Activated CD8-positive, alpha-beta memory T cell treated with anti-CD3 and anti-CD28 coated beads for 48 hours (primary cell): ENCODE data around the gene TPRG1L.

Experiments
- DNase-seq, 3 experiments: peaks; one replicate each; pipeline ENCODE4 v3.0.0-alpha.2; 2020; ENCODE audit warnings: low read depth in 2 of 3, low spot score in 2 of 3

TPRG1L gene

DNA sequence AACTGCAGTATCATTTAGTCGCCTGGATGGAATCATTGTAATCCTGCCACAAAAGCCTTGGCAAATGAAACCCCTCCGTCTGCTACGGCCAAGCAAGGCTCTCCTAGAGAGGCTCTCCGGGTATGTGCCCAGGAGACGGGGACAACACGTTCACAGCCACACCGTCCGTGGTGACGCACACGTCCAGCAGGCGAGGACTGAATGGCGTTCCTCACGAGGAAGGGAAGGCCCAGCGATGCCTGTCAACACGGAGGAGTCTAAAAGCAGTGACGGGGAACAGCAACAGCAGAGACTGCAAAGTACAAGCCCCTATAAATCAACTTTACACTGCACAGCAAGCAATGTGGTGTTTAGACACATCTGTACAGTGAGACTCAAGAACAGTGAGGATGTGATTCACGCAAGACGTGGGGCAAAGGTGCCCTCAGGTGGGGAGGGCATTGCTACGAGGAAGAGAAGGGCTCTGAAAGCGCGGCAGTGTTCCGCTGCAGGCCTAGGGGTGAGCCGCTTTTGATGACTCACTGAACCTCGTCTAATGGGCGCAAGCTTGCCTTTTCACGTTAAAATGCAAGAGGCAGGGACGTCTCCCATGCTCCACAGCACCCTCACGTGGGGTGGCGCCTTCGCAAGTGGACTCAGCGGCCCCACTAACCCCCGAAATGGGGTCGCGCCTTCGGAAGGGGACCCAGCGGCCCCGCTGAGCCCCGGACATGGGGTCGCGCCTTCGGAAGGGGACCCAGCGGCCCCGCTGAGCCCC is 18.3 kb downstream of the TPRG1L start:
- DNase-seq: no peak

DNA sequence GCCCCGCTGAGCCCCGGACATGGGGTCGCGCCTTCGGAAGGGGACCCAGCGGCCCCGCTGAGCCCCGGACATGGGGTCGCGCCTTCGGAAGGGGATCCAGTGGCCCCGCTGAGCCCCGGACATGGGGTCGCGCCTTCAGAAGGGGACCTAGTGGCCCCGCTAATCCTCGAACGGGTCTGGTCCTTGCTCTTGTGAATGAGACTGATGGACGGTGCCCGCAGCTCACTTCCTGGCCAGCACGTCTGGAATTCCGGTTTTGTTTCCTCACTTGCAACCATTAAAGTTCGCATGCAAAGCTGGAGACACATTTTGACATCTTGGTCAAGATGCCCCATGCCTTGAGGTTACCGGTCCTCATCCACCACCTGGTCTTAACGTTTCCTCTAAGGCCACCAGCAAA is 19.5 kb downstream of the TPRG1L start:
- no peak for DNase-seq

DNA sequence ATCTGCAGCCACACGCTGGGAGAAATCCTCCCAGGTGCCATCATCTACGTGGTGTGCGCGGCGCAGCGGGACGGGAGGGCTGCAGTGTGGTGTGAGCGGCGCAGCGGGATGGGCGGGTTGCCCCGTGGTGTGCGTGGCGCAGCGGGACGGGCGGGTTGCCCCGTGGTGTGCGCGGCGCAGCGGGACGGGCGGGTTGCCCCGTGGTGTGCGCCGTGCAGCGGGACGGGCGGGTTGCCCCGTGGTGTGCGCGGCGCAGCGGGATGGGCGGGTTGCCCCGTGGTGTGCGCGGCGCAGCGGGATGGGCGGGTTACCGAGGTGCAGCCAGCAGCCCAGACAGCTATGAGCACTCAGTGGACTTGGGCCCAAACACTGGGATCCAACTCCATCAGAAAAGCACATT is 20.4 kb downstream of the TPRG1L start:
- DNase-seq: no peak

DNA sequence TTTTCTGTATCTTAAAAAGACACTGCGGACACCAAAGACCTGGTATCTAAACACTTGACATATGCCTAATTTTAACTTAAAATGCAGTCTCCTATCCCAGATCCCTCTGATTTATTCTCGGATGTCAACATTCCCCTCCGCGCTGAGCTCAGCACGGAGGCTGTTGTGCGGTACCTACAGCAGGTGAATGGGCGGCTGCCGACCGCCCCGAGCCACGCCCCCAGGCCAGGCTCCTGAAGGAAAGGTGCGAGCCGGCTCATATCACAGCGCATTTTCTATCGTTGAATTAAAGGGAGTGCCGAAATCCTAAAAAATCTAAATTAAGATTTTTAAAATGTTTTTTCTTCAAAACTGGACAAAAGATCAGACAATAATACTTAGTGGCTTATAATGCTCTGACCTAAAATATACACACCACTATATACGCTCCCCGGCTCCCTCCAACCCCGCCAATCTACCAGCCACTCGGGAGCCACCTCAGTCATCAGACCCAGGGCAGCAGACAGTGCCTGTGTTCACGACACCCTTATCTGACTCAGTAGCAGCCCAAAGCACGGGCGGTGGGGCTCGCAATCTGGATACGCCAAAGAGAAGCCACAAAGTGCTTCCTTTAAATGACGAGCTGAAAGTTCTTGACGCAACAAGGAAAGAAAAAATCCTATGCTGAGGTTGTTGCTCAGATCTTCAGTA is 21.0 kb downstream of the TPRG1L start:
- no peak for DNase-seq

DNA sequence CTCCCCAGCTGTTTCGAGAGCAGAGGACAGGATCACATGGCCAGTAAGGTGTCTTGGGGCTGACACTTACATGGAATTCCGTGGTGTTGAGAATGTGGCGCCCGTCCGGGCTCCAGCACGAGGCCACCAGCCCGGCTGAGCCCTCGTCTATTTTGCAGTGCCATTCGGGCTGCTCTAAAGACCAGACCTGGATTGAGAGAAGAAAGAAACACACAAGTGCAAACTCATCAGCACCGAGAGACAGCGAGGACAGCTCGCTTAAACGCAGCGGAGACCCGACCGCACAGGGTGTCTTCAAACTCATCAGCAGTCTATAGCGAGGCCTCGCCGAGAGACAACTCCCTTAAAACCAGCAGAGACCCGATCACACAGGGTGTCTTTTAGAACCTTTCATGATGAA is 21.8 kb downstream of the TPRG1L start:
- DNase-seq: no peak

DNA sequence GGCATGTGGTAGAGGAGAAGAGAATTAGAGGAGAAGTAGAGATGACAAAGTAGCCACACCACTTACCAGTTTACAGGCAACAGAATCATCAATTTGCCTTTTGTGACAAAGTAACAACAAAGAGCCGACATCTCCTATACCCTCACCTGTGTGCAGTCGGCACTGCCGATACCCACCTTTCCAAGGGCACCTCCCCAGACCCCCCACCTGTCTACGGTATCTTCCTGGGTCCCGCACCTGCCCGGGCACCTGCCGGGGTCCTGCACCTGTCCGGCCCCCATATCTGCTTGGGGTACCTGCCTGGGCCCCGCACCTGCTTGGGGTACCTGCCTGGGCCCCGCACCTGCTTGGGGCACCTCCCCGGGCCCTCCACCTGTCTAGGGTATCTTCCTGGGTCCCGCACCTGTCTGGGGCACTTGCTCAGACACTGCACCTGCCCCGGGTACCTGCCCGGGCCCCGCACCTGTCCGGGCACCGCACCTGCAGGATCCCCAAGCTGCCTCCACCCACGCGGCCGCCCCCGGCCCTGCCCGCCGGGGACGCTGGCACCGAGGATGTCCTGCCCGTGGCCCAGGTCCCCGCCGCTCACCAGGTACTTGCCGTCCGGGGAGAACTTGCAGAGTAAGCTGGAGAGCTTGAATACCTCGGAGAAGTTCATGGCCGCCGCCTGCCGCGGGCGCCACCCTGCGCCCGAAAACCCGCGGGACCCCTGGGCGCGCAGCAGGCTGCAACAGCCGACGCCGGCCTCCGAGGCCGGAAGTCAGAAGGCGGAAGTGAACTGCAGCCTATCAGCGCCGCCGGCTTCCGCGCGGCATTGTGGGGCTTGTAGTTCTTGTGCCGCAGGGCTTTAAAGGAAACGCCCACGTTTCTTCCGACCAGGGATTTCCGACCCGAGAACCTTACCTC is 24.8 kb downstream of the TPRG1L start, which contains the start of gene WRAP73:
Gene WRAP73, minus strand, starts transcription at position 762 of the 906 bp plus-strand sequence. Its CDS starts 104 bp downstream, at position 658.
- peak; percentile 68 to 72 (median 72) for DNase-seq

DNA sequence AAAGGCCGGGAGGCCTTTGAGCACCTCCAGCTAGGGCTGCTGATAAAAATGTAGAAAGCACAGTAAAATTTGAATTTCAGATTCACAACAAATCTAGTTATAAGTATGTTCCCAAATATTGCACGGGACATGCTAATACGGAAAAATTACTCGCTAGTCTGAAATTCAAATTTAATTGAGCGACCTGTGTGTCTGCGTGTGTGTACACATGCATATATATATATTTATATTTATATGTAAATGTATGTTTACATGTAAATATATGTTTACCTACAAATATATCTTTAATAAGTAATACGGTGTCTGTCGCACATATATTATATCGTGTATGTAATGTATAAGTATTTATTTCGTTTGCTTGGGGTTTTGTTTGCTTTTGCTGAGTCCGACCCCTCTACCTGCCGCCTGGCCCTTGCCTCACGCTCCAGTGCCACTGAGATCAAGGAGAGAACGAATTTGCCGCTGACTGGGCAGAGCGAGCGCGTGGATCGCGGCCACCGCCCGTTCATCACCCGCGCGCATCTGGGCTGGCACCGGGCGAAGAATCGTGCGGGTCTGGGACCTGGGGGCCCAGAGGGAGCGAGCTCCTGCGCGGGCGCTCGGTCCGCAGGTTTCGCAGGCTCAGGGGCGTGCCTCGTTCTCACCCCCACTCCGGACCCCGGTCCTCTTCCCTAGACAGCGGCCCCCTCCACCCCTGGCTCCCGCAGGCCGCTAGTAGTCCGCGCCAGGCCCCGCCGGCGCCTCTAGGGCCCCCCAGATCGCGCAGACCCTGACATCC is 25.6 kb downstream of the TPRG1L start:
- DNase-seq: no peak

DNA sequence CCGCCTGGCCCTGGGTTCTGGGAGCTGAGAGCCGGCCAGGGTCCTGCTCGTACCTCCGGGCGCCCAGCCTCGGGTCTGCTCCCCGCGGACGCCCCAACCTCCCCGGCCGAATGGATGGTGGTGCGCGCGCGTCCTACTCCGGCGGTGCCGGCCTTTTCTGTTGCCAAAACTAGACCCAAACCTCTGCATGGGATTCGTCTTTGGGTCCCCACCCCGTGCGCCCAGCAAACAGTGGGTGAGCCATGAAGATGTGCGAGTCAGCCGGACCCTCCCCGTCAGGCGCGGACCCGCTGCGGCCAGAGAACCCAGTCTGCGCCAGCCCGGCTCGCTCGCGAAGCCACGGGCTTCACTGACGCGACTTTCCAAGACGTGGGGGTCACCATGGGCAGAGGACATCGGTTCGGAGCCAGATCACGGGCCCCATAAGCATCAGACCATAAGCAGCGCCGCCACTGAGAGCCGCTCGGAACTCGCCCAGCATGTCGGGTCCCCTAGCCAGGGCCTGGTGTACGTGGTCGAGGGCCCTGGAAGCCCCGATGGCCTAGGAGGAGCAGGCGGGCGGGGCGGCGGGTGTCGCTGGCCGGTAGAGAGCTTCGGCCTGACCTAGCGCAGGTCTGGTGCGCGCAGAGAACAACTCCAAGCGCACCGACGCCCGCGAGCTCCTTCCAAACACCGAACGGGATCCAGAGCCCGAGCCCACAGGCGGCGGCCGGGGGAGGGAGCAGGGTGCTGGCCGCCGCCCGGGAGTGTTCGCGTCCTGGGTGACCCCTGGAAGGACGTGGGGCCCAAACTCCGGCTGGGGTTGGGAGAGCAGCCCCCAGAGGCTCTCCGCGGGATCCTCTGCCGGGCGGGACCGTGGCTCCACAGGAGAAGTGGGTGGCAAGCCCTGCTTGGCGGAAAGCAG is 26.5 kb downstream of the TPRG1L start:
- no peak for DNase-seq

DNA sequence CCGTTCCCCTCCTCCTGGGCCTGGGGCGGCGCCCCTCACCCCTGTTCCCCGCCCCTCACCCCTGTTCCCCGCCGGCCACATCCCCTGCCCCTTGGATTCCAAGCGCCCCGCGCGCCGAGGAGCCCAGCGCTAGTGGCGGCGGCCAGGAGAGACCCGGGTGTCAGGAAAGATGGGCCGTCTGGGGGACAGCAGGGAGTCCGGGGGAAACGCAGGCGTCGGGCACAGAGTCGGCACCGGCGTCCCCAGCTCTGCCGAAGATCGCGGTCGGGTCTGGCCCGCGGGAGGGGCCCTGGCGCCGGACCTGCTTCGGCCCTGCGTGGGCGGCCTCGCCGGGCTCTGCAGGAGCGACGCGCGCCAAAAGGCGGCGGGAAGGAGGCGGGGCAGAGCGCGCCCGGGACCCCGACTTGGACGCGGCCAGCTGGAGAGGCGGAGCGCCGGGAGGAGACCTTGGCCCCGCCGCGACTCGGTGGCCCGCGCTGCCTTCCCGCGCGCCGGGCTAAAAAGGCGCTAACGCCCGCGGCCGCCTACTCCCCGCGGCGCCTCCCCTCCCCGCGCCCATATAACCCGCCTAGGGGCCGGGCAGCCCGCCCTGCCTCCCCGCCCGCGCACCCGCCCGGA is 27.2 kb downstream of the TPRG1L start, which contains the start of gene TP73:
Gene TP73, plus strand, starts transcription at position 587 of the 618 bp plus-strand sequence. CDS start 29,850 bp downstream, outside the sequence.
- no peak for DNase-seq

DNA sequence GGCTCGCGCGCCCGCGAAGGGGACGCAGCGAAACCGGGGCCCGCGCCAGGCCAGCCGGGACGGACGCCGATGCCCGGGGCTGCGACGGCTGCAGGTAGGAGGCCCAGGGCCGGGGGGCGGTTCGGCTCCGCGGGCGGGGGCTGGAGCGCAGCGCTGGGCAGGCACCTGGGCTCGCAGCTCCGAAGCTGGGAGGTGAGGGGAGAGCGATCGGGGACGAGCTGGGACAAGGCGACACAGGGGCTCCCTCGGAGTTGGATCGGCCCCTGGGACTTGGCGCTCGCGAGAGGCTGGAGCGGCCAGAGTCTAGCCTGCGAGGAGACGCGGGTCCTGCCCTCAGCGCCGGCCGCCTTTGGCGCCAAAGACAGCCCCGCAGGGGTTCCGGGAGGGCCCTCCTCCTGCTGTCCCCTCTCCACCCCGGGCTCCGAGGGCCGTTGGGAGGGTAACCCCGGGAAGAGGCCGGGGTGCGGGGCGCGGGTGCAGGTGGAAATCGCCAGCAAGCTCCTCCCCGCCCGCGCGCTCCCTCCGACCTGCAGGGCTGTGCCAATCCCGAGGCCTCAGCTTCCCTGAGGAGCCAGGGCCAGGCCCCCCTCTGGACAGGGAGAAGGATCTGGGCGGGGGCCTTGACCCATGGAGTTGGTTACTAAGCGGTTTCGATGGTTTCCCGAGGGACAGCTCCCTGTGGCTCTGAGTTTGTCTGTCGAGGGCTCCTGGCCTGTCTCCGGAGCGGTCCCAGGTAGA is 27.9 kb downstream of the TPRG1L start:
- no peak for DNase-seq

DNA sequence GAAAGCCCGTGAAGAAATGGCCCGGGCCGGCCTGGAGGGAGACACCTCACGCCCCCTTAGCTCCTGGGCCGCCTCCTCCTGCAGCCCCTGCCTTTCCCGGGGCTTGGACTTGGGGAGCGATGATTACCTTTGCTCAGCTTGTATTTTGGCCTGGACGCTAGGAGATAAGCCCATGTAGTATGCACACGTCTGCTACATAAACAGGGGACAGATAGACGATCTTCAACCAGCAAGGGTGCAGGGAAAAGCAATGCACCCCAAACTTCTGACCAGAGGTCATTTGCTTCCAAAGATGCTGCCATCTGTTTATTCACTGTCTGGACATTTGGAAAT is 28.4 kb downstream of the TPRG1L start:
- DNase-seq: no peak

DNA sequence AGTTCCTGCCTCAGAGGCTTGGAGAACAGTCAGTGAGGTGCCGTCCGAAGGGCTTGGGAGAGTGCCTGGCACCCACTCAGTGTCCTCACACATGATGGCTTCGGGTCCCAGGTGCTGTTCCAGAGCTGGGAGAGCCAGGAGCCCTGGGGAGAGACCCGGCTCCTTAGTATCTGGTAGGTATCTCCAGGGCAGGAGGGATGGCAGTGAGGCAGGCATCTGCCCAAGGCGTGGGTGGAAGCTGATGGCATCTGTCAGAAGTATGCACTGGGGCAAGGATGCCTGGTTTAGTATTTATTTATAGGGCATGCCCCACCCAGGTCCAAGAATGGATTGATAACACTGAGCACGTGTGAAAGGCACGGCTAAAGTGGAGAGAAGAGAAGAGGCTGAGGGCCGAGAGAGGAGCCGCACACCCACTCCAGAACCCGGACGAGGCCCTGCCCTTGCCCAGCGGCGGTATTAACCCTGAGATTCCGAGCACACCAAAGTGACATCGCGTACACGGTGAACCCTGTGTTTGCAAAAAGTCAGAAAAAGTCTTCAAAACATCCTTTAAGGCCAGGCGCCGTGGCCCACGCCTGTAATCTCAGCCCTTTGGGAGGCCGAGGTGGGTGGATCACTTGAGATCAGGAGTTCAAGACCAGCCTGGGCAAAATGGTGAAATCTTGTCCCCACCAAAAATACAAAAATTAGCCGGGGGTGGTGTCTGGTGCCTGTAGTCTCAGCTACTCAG is 29.9 kb downstream of the TPRG1L start:
- no peak for DNase-seq

DNA sequence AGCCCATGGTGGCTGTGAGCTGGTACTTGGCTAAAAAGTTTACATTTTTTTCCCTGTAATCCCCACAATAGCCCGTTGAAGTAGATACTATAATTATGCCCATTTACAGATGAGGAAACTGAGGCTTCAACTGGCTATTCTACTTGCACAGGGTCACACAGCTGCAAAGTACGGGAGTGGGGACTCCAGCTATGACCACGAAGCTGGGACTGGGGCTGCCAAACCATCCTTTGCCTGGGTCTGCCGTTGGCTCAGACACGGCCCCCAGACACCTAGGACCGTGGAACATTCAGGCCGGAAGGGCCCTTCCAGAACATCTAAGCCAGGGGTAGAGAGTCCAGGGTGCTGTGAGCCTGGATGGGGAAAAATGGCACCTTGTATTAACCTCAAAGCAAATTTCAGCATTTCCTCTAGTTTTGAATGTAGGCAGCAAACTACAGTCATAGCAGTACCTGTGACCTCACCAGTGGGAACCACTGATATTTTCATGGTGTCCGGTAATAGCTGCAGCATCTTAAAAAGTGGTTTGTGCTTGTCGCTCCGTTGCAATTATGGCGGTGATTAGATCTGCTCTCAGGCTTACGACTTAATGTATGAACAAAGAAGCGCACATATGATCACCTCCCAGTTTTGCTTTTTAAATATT is 31.8 kb downstream of the TPRG1L start:
- DNase-seq: no peak

DNA sequence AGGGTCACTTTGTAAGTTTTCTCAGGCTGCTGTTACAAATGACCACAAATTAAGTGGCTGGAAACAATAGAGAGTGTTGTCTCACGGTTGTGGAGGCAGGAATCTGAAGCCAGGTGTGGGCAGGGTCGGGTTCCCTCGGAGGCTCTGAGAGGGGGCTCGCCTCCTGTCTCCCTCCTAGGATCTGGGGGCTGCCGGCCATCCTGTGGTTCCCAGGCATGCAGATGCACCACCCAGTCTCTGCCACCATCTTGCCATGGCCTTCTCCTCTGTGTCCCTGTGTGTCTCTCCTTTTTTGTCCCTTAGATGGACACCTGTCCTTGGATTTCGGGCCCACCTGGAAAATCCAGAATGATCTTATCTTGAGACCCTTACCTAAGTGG is 32.3 kb downstream of the TPRG1L start:
- DNase-seq: no peak

DNA sequence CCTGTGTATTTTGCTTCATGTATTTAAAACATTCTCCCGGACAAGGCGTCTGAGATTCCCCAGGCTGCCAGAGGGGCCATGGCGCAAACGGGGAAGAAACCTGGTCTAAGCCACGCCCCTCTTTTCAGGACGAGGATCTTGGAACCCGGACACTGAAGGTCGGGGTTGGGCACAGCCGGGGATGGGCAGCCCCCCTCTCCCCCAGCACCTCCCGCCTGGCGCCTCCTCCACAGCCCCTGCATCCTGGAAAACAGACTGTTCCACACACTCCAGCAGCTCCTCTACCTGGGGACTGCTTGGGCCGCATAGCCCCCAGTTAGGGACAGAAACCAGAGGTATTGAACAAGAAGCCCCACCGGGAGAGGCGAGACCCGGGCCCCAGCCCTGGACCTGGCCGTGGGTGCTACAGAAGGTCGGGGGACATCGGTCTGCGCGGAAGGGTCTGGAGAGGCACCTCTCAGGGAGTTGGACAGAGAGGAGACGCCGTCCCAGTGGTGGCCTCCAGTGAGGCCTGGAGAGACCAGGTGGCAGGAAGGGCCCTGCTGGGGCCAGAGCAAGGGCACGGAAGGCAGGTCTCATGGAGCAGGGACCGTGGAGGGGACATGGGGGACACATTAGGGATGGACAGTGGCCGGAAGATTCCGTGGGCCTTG is 32.9 kb downstream of the TPRG1L start:
- DNase-seq: no peak

DNA sequence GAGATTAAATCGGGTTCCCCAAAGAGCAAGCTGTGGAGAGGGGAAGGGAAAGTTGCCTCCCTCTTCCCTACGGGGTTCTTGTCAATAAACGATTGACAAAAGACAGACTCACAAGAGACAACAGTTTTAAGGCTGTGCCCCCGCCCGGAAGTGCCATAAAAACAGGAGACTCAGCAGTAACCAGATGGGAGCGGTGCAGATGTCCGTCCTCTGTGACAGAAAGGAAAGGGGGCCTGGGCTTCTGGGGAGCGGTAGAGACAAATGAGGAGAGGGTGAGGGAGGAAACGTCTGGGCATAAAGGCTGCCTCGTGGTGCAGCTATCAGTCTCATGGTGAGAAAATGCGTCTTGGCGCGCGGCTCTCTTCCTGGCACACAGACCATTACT is 33.4 kb downstream of the TPRG1L start:
- no peak for DNase-seq

DNA sequence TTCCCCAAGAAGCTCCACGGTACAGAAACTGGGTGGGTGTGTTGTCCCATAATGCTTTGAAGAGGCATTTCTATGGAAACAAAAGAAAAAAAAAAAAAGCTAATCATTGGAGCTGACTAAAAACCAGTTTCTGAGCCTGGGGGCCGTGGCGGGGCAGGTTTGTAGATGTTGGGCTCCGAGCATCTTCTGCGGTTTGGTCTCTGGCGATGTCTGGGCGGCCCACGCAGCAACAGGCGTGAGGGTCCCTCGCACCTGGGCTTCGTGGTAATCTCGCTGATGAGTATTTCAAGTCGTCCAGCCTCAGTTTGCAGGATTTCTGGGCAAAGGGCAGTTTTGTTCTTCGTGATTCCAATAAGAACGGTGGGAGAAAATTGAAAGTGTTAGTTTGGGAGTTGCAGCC is 34.3 kb downstream of the TPRG1L start:
- DNase-seq: no peak
